Activated naive CD4-positive, alpha-beta T cell treated with anti-CD3 and anti-CD28 coated beads, Interleukin-2, amount 50 U/mL, for 24 hours (primary cell): ENCODE measurements around the gene FNDC4.

Experiments
- H3K27ac Mint-ChIP-seq: one replicate; pipeline ENCODE4 v1.8.0; 2021; ENCODE audit warnings: mild to moderate bottlenecking, mixed read lengths
- H3K27me3 Mint-ChIP-seq: one replicate; pipeline ENCODE4 v1.8.0; 2021; ENCODE audit warnings: mixed read lengths
- H3K36me3 Mint-ChIP-seq: one replicate; pipeline ENCODE4 v1.8.0; 2021; ENCODE audit warnings: mixed read lengths
- H3K4me1 Mint-ChIP-seq: one replicate; pipeline ENCODE4 v1.8.0; 2021; ENCODE audit warnings: mixed read lengths
- H3K4me3 Mint-ChIP-seq: one replicate; pipeline ENCODE4 v1.8.0; 2021; ENCODE audit warnings: mild to moderate bottlenecking, mixed read lengths
- H3K9me3 Mint-ChIP-seq: one replicate; pipeline ENCODE4 v1.8.0; 2021; ENCODE audit warnings: mixed read lengths

The FNDC4 gene

GRCh38 chr2:27448381-27448780 lies 46.6 kb downstream of the FNDC4 start:
- H3K4me3 Mint-ChIP-seq = no peak overlapping the region
- H3K27ac Mint-ChIP-seq = no peak overlapping the region
- peaks cover 9% of the 10 kb centered on the region for H3K4me1 Mint-ChIP-seq
- peaks cover 3% of the 10 kb centered on the region for H3K36me3 Mint-ChIP-seq
- no peaks in the 10 kb centered on the region for H3K9me3 Mint-ChIP-seq
- H3K27me3 Mint-ChIP-seq = no peaks in the 10 kb centered on the region

GRCh38 chr2:27446057-27446456 lies 48.9 kb downstream of the FNDC4 start:
- Mint-ChIP-seq H3K27me3 (no peaks in the 10 kb centered on the region), H3K9me3 (no peaks in the 10 kb centered on the region), H3K36me3 (peaks cover 1% of the 10 kb centered on the region), H3K4me1 (peaks cover 9% of the 10 kb centered on the region), H3K4me3 (no peak overlapping the region), H3K27ac (peak overlapping the region; percentile 32)

GRCh38 chr2:27445615-27446014 lies 49.4 kb downstream of the FNDC4 start:
- Mint-ChIP-seq H3K27me3 (no peaks in the 10 kb centered on the region), H3K4me3 (no peak overlapping the region), H3K36me3 (peaks cover 3% of the 10 kb centered on the region), H3K4me1 (peaks cover 9% of the 10 kb centered on the region), H3K27ac (peak overlapping the region; percentile 32), H3K9me3 (no peaks in the 10 kb centered on the region)

- no peak overlapping the region for H3K27ac Mint-ChIP-seq
- H3K36me3 Mint-ChIP-seq = peaks cover 4% of the 10 kb centered on the region
- no peak overlapping the region for H3K4me3 Mint-ChIP-seq
- H3K9me3 Mint-ChIP-seq = no peaks in the 10 kb centered on the region
- peaks cover 9% of the 10 kb centered on the region for H3K4me1 Mint-ChIP-seq
- H3K27me3 Mint-ChIP-seq = no peaks in the 10 kb centered on the region
These were observed 49.8 kb downstream of the FNDC4 start for GRCh38 chr2:27445155-27445554.

- H3K27me3 Mint-ChIP-seq = no peaks in the 10 kb centered on the region
- H3K36me3 Mint-ChIP-seq = peaks cover 11% of the 10 kb centered on the region
- H3K27ac Mint-ChIP-seq = peak overlapping the region; percentile 19
- peak overlapping the region; percentile 3 for H3K4me3 Mint-ChIP-seq
- H3K4me1 Mint-ChIP-seq = peaks cover 9% of the 10 kb centered on the region
- no peaks in the 10 kb centered on the region for H3K9me3 Mint-ChIP-seq
These were observed 52.1 kb downstream of the FNDC4 start for GRCh38 chr2:27442920-27443282.

- Mint-ChIP-seq H3K4me1 (peaks cover 9% of the 10 kb centered on the region), H3K27me3 (no peaks in the 10 kb centered on the region), H3K27ac (peak within 1 kb of the TSS; percentile 19), H3K4me3 (peak within 1 kb of the TSS; percentile 3), H3K9me3 (no peaks in the 10 kb centered on the region), H3K36me3 (peaks cover 12% of the 10 kb centered on the region)
These were observed 52.8 kb downstream of the FNDC4 start, which contains the start of gene KRTCAP3 for GRCh38 chr2:27441958-27442919. KRTCAP3 (plus strand) TSS chr2:27442381; CDS start chr2:27442413, 32 bp downstream.
